ENCODE measurements around the gene MIF.
"Not testable (repeated sequence)": the region's sequence is repeated elsewhere in the genome, so short reads cannot be mapped to it uniquely, and the experiment has no call there.

MIF gene

GRCh38 chr22:23907423-23907822 is 13.2 kb downstream of the MIF start:
- H3K9me3 Mint-ChIP-seq; ATAC-seq; H3K27ac Mint-ChIP-seq; H3K36me3 Mint-ChIP-seq; H3K4me1 Mint-ChIP-seq; H3K4me3 Mint-ChIP-seq; DNase-seq (ENCODE audit: low spot score in 2 of 2): not testable (repeated sequence)

- H3K4me3 Mint-ChIP-seq = no peak overlapping the region
- DNase-seq (ENCODE audit: low spot score in 2 of 2) = no peak
- ATAC-seq = no peak
- H3K27ac Mint-ChIP-seq = no peak overlapping the region
- H3K36me3 Mint-ChIP-seq = no peaks in the 10 kb centered on the region
- peaks cover 16% of the 10 kb centered on the region for H3K4me1 Mint-ChIP-seq
- no peaks in the 10 kb centered on the region for H3K9me3 Mint-ChIP-seq
These were observed 14.5 kb downstream of the MIF start for GRCh38 chr22:23908587-23909205.

- no peak for DNase-seq (ENCODE audit: low spot score in 2 of 2)
- Mint-ChIP-seq H3K4me1 (peaks cover 19% of the 10 kb centered on the region), H3K36me3 (no peaks in the 10 kb centered on the region), H3K27ac (no peak overlapping the region), H3K4me3 (no peak overlapping the region), H3K9me3 (no peaks in the 10 kb centered on the region)
- ATAC-seq = no peak
These were observed 15.2 kb downstream of the MIF start for GRCh38 chr22:23909296-23909898.

DNA sequence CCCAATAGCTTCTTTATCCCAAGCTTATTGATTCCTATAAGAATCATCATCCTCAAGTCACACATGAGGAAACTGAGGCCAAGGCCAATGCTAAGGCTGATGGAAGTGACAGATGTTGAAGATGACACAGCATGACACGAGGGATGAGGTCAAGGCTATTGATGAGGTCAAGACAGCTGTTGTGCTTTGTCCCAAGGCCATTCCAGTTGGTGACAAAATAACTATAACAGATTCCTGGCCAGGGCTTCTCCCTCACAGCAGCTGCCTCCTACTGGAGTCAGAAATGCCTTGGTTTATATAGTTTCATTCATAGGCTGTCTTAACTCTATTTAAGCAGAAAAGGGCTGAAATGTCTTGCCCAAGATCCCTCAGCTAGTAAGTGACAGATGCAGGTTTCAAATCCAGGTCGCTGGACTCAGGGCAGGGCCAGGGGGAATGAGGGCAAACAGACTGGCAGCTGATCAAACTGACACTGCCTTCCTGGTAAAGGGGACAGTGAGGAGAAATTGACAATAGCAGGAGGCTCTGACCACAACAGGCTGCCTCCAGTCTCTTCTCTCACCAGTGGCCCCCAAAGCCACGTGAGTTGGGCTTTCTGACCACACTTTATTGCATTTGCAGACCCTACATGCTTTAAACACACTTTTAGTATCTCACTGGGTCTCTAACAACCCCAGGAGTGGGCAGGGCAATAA is 16.5 kb downstream of the MIF start:
- no peaks in the 10 kb centered on the region for H3K36me3 Mint-ChIP-seq
- no peak for ATAC-seq

GRCh38 chr22:23911318-23911980 is 17.3 kb downstream of the MIF start:
- DNase-seq (ENCODE audit: low spot score in 2 of 2) = no peak
- Mint-ChIP-seq H3K4me1 (peaks cover 12% of the 10 kb centered on the region), H3K4me3 (no peak overlapping the region), H3K27ac (no peak overlapping the region), H3K36me3 (no peaks in the 10 kb centered on the region), H3K9me3 (no peaks in the 10 kb centered on the region)
- ATAC-seq = no peak

More for the DNA sequence above, 16.5 kb downstream of the MIF start:
- no peak overlapping the region for H3K4me3 Mint-ChIP-seq
- peak overlapping the region; percentile 13 for H3K27ac Mint-ChIP-seq
- H3K4me1 Mint-ChIP-seq = peaks cover 12% of the 10 kb centered on the region
- DNase-seq (ENCODE audit: low spot score in 2 of 2) = no peak
- H3K9me3 Mint-ChIP-seq = no peaks in the 10 kb centered on the region

DNA sequence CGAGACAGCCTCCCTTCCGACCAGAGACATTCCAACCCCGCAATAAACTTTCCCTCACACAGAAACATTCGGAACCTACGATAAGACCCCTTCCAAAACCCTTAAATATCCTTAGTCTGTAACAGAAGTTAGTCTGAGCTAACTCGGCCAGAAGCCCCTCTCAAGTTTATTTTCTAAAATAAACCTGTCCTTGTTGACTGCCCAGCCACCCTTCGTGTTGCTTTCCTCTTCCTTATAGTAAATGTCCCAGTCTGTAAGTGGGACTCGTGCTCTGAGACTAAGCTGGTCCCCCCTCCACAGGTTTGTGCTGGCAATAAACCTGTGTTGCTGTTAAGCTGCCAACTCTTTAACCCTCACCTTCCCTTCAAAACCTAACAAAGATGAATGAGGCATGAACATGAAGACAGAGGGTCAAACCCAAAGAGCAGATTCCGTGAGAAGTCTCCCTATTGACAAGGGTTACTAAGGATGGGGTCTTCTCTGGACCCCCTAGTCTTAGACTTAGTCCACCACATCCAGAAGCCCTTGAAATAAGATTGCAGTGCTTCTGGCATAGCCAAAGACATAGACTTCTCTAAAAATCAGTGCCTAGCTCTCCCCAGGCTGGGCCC is 18.2 kb downstream of the MIF start:
- ATAC-seq (no peak), DNase-seq (ENCODE audit: low spot score in 2 of 2) (no peak)
- Mint-ChIP-seq H3K4me1 (peaks cover 12% of the 10 kb centered on the region), H3K9me3 (no peaks in the 10 kb centered on the region), H3K4me3 (no peak overlapping the region), H3K27ac (peak overlapping the region; percentile 97), H3K36me3 (no peaks in the 10 kb centered on the region)

GRCh38 chr22:23913306-23913660 is 19.1 kb downstream of the MIF start:
- H3K9me3 Mint-ChIP-seq = no peaks in the 10 kb centered on the region
- H3K27ac Mint-ChIP-seq = peak overlapping the region; percentile 97
- peak overlapping the region; percentile 96 for H3K4me3 Mint-ChIP-seq
- peaks cover 12% of the 10 kb centered on the region for H3K4me1 Mint-ChIP-seq
- no peak for DNase-seq (ENCODE audit: low spot score in 2 of 2)
- ATAC-seq = peak; percentile 55
- no peaks in the 10 kb centered on the region for H3K36me3 Mint-ChIP-seq

GRCh38 chr22:23913661-23914353 is 19.6 kb downstream of the MIF start:
- ATAC-seq (peak; percentile 99), DNase-seq (ENCODE audit: low spot score in 2 of 2) (peak; percentile 96 to 99)
- H3K4me1 Mint-ChIP-seq = peaks cover 12% of the 10 kb centered on the region
- no peaks in the 10 kb centered on the region for H3K9me3 Mint-ChIP-seq
- peak overlapping the region; percentile 97 for H3K27ac Mint-ChIP-seq
- H3K4me3 Mint-ChIP-seq = peak overlapping the region; percentile 96
- no peaks in the 10 kb centered on the region for H3K36me3 Mint-ChIP-seq

DNA sequence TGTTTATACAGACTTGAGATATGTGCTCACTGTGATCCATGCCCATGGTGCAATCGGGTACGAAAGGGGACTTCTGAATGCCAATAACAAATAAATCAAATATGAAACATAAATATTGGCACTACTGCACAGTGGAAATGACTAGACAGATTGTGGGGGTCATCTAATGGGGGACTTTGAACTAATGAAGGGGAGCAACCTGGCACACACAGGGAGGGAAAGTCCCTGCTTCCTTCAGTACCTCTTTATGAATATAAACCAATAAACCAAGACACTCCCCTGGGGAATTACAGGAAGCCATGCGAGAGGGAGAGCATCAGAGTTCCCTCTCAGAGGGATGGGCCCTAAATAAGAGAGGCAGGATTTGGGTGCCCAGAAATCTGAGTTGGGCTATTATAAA is 21.1 kb downstream of the MIF start:
- Mint-ChIP-seq H3K4me3 (no peak overlapping the region), H3K27ac (no peak overlapping the region), H3K36me3 (no peaks in the 10 kb centered on the region), H3K9me3 (no peaks in the 10 kb centered on the region), H3K4me1 (peaks cover 12% of the 10 kb centered on the region)
- no peak for ATAC-seq
- DNase-seq (ENCODE audit: low spot score in 2 of 2) = no peak

DNA sequence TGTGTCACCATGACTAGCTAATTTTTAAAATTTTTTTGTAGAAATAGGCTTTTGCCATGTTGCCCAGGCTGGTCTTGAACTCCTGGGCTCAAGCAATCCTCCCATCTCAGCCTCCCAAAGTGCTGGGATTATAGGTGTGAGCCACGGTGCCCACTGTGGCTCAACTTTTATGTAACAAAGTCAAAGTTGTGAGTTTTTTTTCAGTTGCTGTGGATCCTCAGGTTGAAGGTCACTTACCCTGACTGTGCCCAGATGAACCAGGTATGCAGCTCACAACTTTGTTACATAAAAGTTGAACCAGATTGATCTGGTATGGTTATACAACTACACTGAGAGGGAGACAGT is 26.1 kb downstream of the MIF start:
- not testable (repeated sequence) for H3K27ac Mint-ChIP-seq; H3K9me3 Mint-ChIP-seq; DNase-seq (ENCODE audit: low spot score in 2 of 2); H3K4me1 Mint-ChIP-seq; H3K36me3 Mint-ChIP-seq; H3K4me3 Mint-ChIP-seq; ATAC-seq

- not testable (repeated sequence) for H3K9me3 Mint-ChIP-seq, H3K4me1 Mint-ChIP-seq
These were observed 27.5 kb downstream of the MIF start for GRCh38 chr22:23921586-23922201.

GRCh38 chr22:23922921-23923320 is 28.7 kb downstream of the MIF start:
- ATAC-seq (no peak), DNase-seq (ENCODE audit: low spot score in 2 of 2) (no peak)
- H3K36me3 Mint-ChIP-seq = no peaks in the 10 kb centered on the region
- H3K4me1 Mint-ChIP-seq = no peaks in the 10 kb centered on the region
- H3K27ac Mint-ChIP-seq = no peak overlapping the region
- no peak overlapping the region for H3K4me3 Mint-ChIP-seq
- H3K9me3 Mint-ChIP-seq = peaks cover 5% of the 10 kb centered on the region

More at GRCh38 chr22:23921586-23922201, 27.5 kb downstream of the MIF start:
- H3K4me3 Mint-ChIP-seq; ATAC-seq; DNase-seq (ENCODE audit: low spot score in 2 of 2); H3K36me3 Mint-ChIP-seq; H3K27ac Mint-ChIP-seq: not testable (repeated sequence)

- no peak overlapping the region for H3K4me3 Mint-ChIP-seq
- no peak overlapping the region for H3K27ac Mint-ChIP-seq
These were observed 30.9 kb downstream of the MIF start for GRCh38 chr22:23925020-23925606.

DNA sequence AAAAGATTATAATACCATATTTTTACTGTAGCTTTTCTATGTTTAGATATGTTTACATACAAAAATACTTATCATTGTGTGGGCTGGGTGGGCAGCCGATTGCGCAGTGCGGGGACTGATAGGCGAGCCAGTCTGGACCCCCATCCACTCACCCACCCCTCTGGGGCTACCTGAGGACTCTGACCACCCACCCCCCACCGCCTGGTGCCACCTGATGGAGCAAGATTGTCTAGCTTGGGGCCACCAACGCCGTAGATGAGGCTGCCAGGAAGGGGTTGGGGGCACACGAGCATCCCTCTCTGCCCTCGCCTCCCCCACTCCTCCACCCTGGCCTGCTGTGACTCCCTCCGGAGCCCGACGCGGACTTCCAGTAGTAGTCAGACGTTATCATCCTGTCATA is 32.4 kb downstream of the MIF start:
- no peak for DNase-seq (ENCODE audit: low spot score in 2 of 2)
- ATAC-seq = no peak
- Mint-ChIP-seq H3K9me3 (peaks cover 5% of the 10 kb centered on the region), H3K36me3 (no peaks in the 10 kb centered on the region), H3K27ac (no peak overlapping the region), H3K4me3 (no peak overlapping the region), H3K4me1 (no peaks in the 10 kb centered on the region)

More at GRCh38 chr22:23925020-23925606, 30.9 kb downstream of the MIF start:
- no peak for DNase-seq (ENCODE audit: low spot score in 2 of 2)
- no peaks in the 10 kb centered on the region for H3K36me3 Mint-ChIP-seq
- no peak for ATAC-seq
- peaks cover 5% of the 10 kb centered on the region for H3K9me3 Mint-ChIP-seq
- no peaks in the 10 kb centered on the region for H3K4me1 Mint-ChIP-seq
